Stimulated activated CD8-positive, alpha-beta memory T cell treated with anti-CD3 and anti-CD28 coated beads, Interleukin-2, amount 100 ng/mL, for 48 hours (primary cell): ENCODE measurements around the gene KDM4B.

Experiments used
- DNase-seq, 2 donors: peaks; one replicate each; pipeline ENCODE4 v3.0.0-alpha.2; 2020; ENCODE audit warnings: low read depth in 2 of 2

KDM4B gene

DNA sequence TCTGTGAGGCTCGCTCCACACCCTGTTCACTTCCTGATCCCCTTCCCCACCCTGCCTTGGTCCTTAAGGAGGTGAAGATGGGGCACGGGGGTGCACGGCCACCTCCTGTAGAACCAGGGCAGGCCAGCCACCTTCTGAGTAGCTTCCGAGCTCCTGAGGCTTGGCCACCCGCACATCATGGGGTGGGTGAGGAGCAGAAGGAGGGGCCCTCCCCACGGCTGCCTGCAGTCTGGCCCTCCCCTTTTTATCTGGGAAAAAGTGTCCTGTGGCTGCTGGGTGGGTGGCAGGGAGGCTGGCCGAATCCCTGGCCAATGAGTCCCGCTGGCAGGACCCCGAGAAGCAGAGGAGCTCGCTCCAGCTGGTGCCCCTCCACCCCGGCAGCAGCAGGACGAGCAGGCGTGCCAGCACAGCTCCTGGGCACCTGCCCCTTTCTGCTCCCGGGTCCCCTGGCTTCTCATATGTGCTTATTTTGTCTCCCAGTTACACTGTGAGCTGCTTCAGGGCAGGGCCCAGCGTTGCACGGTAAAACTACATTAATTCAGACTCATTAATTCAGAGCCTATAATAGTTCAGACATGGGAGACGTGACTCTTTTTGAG is 135.0 kb downstream of the KDM4B start:
- DNase-seq: no peak

- no peak for DNase-seq
Measured at GRCh38 chr19:5104871-5105351, 136.0 kb downstream of the KDM4B start.

GRCh38 chr19:5106191-5106726 is 137.3 kb downstream of the KDM4B start:
- DNase-seq: no peak

GRCh38 chr19:5106971-5107370 is 138.1 kb downstream of the KDM4B start:
- DNase-seq: no peak

- DNase-seq: no peak
Measured at GRCh38 chr19:5107432-5108122, 138.7 kb downstream of the KDM4B start.

- DNase-seq: no peak
Measured at GRCh38 chr19:5108123-5108596, 139.2 kb downstream of the KDM4B start.

DNA sequence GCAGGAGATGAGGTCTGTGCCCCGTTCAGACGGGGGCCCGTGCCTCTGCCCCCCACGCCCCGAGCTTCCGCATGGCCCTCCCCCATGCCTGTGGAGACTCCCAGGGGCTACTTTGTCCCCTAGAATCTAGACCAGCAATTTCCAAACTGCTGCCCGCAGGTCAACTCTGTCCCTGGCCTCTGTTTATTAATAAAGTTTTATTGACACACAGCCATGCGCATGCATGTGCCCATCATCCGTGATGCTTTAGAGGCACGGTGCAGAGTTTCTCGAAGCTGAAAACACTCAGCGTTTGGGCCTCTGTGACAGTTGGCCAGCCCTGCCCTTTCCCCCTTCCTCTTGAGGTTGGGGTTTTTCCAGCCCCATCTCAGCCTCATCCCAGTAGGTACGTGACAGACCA is 140.0 kb downstream of the KDM4B start:
- DNase-seq: no peak

DNA sequence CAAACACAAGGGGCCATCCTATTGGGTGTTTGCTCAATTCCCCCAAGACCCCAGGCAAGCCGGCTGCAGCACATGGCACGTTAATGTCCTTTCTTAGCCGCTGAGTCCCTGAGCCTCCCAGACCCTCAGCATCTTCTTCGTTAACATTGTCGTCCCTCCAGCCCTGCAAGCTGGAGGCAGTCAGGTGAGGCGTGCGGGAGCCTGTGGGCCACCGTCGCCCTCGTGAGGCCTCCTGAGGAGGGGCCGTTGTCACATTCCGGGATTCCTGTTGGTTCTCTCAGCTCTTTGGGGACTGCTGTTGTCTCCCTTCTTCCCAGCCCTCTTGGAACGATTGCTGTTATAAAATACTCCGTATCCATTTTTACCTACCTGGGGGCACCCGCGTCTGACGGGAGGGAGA is 140.6 kb downstream of the KDM4B start:
- DNase-seq: no peak

DNA sequence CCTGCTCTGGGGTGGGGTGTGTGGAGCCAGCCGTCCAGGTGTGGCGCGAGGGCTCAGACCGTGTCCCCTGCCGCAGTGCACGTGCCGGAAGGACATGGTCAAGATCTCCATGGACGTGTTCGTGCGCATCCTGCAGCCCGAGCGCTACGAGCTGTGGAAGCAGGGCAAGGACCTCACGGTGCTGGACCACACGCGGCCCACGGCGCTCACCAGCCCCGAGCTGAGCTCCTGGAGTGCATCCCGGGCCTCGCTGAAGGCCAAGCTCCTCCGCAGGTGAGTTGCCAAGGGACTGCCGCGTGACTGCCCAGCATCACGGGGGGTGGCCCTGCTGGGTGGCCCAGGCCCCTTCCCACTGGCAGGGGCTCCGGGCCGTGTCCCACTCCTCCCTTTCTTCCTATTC is 141.6 kb downstream of the KDM4B start:
- DNase-seq: no peak

GRCh38 chr19:5111051-5111450 is 142.1 kb downstream of the KDM4B start:
- no peak for DNase-seq

DNA sequence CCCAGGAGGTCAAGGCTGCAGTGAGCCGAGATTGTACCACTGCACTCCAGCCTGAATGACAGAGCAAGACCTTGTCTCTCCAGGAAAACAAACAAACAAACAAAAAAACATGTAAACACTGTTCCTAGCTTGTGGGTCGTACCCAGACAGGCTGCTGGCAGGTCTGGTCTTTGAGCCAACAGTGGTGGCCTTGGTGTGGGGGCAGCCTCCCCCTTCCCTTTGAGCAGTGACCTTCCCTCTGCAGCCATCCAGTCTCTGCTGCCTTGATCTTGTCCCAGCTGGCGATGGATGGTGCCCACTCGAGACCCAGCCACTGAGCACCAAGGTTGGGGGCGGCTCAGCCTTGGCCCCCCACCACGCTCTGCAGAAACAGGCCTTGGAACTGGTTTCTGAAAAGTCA is 143.3 kb downstream of the KDM4B start:
- DNase-seq: no peak

DNA sequence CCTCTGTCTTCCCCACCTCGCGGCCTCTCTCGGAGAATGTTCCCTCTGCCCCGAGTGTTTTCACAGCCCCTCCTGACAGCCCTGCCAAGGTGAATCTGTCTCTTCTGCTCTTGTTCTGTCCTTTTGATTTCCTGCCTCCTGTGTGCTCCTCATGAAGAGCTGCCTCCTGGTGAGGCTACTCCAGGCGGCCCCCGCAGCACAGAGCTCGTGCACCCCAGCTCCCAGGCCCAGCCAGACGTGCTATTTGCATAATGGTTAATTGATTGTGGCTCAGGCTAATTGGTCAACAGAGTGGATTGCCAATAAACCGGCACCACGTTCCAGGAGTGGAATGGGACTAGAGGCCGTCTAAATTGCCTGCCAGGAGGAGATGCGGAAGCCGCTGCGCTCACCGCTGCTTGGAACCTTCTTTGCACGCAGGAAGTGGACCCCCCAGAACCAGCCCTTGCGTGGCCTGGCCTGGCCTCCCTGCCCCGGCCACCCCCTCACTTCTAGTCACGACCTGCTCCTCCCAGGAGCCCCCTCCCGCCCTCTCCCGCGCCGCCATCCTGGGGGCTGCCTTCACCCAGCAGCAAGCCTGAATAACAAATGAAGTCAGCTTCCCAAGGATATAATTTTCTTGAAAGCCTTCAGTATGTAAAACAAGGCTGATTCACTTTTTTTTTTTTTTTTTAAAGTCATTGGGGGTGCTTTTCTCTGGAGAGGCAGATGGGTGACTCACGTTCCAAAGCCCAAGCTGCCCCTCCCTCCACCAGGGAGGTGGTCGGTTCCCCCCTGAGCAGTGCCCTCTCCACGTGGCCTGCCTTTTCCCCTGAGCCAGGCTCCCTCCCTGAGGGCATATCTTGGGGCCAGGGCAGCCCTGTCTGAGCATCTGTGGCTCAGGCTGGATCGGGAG is 144.0 kb downstream of the KDM4B start:
- no peak for DNase-seq

- no peak for DNase-seq
Measured at GRCh38 chr19:5113633-5114586, 145.0 kb downstream of the KDM4B start.

DNA sequence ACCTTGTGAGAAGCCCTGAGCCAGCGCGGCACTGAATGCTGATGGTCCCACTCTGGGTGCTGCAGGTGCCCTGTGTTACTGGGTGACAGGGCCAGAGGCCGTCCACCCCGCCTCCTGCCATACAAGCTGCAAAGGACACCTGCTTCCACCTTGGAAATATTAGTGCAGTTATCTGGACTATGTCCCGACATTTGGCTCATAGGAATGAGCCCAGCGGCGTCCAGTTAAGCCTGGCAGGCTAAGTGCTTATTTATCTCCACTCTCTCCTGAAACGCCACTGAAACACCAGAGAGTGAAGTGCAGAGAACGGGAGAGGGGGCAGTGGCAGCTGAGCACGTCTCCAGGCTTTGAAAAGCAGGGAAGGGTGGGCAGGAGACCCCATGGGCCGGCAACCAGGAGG is 145.8 kb downstream of the KDM4B start:
- no peak for DNase-seq

GRCh38 chr19:5115351-5115750 is 146.4 kb downstream of the KDM4B start:
- DNase-seq: no peak

DNA sequence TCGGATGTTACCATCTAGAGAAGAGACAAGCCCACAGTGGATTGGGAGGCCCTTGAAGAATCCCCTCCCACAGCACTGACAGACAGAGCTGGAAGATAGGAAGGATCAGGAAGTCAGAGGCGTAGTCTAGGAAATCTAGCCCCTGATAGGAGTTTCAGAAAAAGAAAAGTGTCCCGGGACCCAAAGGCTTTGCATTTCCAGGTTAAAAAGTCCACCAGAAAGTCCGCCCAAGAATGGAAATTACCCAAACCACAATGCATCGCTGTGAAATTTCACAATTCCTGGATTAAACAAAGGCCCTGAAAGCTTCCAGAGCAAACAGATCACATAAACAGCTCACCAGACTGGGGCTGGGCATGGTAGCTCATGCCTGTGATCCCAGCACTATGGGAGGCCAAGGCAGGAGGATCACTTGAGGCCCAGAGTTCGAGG is 146.9 kb downstream of the KDM4B start:
- DNase-seq: no peak

DNA sequence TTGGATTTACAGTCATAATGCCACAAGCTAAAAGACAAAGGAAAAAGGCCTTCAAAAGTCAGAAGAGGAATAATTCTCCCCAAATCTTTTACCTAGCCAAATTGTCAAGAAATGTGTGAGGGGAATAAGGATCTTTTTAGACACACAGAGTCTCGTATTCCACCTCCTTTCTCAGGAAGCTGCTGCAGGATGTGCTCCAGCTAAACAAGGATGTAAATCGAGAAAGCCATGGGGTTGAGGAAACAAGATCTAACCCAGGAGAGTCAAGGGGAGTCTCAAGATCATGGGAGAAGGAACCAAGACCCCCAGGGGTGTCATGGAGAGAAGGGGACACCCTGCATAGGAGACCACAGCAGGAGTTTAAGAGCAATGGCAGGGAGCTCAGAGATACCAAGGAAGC is 147.4 kb downstream of the KDM4B start:
- no peak for DNase-seq

GRCh38 chr19:5117421-5117820 is 148.5 kb downstream of the KDM4B start:
- no peak for DNase-seq

DNA sequence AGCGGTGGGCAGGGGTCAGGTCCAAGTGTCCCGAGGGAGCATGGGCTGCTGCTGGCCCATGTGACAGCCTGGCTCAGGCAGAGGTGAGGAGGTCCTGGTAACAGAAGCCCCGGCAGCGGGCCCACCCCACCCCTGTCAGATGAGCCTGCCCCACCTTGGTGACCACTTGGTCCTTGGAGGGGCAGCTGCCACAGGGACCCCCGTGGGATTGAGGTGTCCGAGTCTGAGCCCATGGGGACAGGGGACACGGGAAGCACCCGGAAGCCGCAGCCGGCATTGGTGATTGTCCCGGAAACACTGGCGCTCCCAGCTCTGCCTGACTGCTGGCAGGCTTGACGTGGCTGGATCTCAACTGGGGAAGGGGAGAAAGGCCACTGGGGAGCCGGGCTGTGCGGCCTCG is 149.1 kb downstream of the KDM4B start:
- DNase-seq: no peak

DNA sequence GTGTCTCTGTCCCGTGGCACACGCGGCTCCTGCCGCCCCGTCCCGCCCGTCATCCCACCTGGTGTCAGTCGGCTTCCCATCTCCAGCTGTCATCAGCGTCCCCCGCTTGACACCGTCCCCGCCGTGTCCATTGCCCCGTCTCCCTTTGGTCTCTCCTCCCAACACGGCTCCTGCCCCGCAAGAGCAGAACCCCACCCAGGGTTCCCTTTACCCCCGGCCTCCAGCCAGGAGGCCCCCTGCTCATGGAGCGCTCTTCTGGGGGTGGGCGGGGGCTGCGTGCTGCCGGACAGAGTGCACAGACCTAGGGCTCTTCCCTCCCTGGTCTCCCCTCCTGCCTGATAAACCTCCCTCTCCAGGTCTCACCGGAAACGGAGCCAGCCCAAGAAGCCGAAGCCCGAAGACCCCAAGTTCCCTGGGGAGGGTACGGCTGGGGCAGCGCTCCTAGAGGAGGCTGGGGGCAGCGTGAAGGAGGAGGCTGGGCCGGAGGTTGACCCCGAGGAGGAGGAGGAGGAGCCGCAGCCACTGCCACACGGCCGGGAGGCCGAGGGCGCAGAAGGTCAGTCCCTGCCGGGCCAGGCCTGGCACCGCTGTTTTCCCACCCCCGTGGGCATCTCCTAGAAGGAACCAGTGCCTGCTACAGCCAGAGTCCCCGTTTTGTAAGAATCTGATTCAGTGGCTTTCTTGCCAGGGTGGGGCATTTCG is 150.5 kb downstream of the KDM4B start:
- no peak for DNase-seq
